Large intestine (tissue), 3 donors: ENCODE results near the gene PIGQ. TPM values are rescaled to one million over a fixed set of nuclear protein-coding genes. Genes with fewer than 3 reads are reported as not detected.

Source experiments
- DNase-seq, 2 donors: peaks; one replicate each; pipeline versions ENCODE4 v3.0.0 to v3.0.0-alpha.2; 2013
- H3K27ac ChIP-seq: one replicate; pipeline ENCODE4 v1.5.1; 2013; ENCODE audit warnings: low read length
- H3K27me3 ChIP-seq: 2 replicates; pipeline ENCODE4 v1.6.1; 2013; ENCODE audit warnings: low read length; ENCODE audit not compliant: control insufficient read depth, insufficient read depth
- H3K36me3 ChIP-seq: 2 replicates; pipeline ENCODE4 v1.6.1; 2013; ENCODE audit warnings: low read length; ENCODE audit not compliant: control insufficient read depth, insufficient read depth
- H3K4me1 ChIP-seq: one replicate; pipeline ENCODE4 v1.6.1; 2013; ENCODE audit warnings: low read length; ENCODE audit not compliant: control insufficient read depth, insufficient read depth
- H3K4me3 ChIP-seq: one replicate; pipeline ENCODE4 v1.5.1; 2013; ENCODE audit warnings: low read length
- H3K9me3 ChIP-seq: one replicate; pipeline ENCODE4 v1.6.1; 2013; ENCODE audit warnings: mild to moderate bottlenecking, low read depth, low read length, moderate library complexity; ENCODE audit not compliant: control insufficient read depth
- WGBS: methylation state at CpG from one replicate; pipeline ENCODE4 v1.1.5; 2013; ENCODE audit warnings: low lambda C conversion rate; ENCODE audit not compliant: insufficient coverage; 5-methylcytosine and 5-hydroxymethylcytosine counted together
- polyA plus RNA-seq: library from polyadenylated mRNA; unstranded; fragments of 120-200 nt; gene quantifications from one replicate; pipeline ENCODE4 v1.2.1, GENCODE V29; 2013

Gene PIGQ
- polyA plus RNA-seq, 1 donor = 23.6 TPM

DNA sequence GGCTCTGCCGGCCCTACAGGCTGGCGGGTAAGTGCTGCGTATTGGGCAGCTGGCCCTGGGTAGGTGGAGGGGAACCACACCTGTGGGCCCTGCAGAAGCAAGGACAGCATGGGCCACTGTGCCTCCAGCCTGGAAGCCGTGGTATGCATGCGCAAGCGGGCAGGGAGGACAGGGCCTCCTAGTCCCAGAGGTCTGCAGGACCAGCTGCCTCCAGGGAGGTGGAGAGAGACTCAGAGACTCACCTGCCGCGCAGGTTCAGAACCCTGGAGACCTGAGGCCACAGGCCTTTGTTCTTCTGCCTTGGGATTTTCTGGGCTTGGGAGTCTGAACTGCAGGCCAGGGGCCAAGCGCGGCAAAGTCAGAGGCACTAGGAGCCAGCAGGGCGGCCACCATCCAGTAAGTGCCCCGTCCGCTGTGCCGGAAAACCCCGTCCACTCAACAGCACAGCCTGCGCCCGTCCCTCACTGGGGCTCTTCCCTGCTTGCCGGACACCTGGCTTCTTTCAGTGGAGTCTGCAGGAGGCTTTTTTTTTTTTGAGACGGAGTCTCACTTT lies 11.3 kb downstream of the PIGQ start:
- DNase-seq = no peak
- no peaks in the 10 kb centered on the region for H3K9me3 ChIP-seq
- WGBS = no CpG with 5 or more reads among the region's 19 CpGs
- H3K36me3 ChIP-seq = peaks cover 8% of the 10 kb centered on the region
- no peak overlapping the region for H3K4me3 ChIP-seq
- no peak overlapping the region for H3K27ac ChIP-seq
- peaks cover 4% of the 10 kb centered on the region for H3K4me1 ChIP-seq
- H3K27me3 ChIP-seq = peaks cover 3% of the 10 kb centered on the region

DNA sequence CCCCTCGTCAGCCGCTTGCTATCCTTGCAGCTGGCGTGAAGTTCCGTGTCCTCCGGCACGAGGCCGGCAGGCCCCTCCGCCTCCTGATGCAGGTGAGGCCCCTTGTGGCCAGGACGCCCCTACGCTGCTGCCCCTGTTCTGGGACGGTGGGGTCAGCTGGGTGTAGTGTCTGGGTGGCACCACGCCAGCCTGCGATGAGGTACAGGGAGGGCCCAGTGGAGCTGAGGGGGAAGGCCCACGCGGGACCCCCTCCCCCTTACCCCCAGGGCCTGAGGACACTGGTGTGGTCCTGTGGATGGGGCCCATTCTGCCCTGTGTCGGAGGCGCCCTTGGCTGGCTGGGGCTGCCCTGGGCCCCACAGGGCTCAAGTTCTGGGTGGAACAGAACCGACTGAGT lies 12.4 kb downstream of the PIGQ start:
- peaks cover 5% of the 10 kb centered on the region for H3K36me3 ChIP-seq
- no peak overlapping the region for H3K4me3 ChIP-seq
- H3K9me3 ChIP-seq = no peaks in the 10 kb centered on the region
- no peak overlapping the region for H3K27ac ChIP-seq
- WGBS = no CpG with 5 or more reads among the region's 18 CpGs
- peaks cover 4% of the 10 kb centered on the region for H3K4me1 ChIP-seq
- DNase-seq = no peak
- peaks cover 3% of the 10 kb centered on the region for H3K27me3 ChIP-seq

DNA sequence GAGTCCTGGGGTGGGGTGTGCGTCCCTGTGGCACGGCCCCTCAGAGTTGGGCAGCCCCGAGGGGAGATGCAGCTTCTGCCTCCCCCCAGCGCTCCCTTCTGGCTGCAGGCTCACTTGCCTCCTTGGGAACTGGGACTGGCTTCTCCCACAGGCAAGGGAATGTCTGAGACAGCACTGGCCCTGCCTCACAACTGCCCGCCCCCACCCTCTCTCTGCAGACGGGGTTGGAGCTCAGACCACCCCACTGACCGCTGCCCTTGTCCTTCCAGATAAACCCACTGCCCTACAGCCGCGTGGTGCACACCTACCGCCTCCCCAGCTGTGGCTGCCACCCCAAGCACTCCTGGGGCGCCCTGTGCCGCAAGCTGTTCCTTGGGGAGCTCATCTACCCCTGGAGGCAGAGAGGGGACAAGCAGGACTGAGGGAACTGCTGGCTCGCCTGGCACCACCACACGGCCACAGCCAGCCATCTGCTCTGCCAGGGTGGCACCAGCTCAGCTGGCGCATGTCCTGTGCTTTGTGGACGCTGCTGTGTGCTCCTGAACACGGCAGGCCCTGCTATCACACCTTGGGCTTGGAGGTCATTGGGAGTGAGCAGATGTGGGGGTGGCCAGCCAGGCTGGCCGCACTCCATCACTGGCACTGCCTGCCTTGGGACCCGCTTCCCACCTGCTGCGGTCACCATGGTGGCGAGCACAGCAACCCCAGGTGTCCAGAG lies 13.0 kb downstream of the PIGQ start:
- Histone ChIP-seq H3K4me3 (no peak overlapping the region), H3K36me3 (peaks cover 5% of the 10 kb centered on the region), H3K27me3 (peaks cover 3% of the 10 kb centered on the region), H3K9me3 (no peaks in the 10 kb centered on the region), H3K4me1 (peaks cover 6% of the 10 kb centered on the region), H3K27ac (no peak overlapping the region)
- no peak for DNase-seq
- no CpG with 5 or more reads among the region's 21 CpGs for WGBS

DNA sequence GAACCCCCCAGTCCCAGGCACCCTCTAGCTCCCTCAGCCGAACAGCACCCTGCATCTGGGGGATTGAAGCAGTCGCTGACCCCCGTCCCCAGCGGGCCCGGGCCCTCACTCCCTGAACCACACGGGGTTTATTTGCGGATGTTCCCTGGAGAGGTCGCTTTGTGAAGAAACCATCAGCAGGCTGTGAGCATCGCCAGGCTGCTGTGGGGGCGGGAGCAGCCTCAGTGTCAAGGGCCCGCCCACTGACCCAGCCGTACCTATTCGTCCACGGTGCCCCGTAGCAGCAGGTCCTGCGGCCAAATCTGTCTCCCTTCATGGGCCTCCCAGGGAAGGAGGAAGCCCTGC lies 13.7 kb downstream of the PIGQ start:
- Histone ChIP-seq H3K36me3 (peaks cover 5% of the 10 kb centered on the region), H3K4me1 (peaks cover 13% of the 10 kb centered on the region), H3K27me3 (peaks cover 3% of the 10 kb centered on the region), H3K27ac (no peak overlapping the region), H3K9me3 (no peaks in the 10 kb centered on the region), H3K4me3 (no peak overlapping the region)
- DNase-seq = no peak
- WGBS = no CpG with 5 or more reads among the region's 16 CpGs

DNA sequence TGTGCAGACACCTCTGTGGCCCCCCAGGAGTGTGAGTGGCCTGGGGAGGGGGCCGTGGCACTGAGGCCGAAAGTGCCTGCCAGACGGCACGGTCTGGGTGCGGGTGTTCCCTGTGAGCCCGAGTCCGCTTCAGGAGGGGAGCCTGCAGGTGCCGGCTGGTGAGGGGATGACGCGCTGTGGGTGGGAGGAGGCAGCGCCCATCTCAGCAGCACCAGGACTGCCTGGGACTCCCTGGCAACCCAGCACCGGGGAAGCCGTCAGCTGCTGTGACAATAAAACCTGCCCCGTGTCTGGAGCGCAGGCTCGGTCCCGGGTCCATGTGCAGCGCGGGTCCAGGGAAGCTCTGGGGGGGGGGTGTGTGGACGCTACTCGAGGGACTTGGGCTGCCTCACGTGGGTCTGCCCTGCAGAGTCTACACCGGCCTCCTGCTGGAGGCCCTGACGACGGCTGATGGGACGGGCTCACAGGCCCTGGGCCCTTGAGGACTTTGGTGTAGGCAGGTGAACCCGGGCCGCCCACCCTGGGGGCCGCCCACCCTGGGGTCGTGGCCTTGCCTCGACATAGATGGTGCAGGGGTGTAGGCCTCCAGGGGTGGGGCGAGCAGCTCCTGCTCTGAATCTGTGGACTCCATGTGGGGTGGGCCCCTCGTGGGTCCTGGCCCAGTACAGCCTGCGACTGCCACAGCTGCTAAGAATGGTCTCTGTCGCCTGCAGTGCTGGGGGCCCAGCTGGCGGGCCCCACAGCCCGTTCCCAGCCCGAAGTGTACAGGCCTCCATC lies 14.2 kb downstream of the PIGQ start:
- Histone ChIP-seq H3K9me3 (no peaks in the 10 kb centered on the region), H3K4me3 (no peak overlapping the region), H3K4me1 (peaks cover 13% of the 10 kb centered on the region), H3K27me3 (peaks cover 3% of the 10 kb centered on the region), H3K27ac (no peak overlapping the region), H3K36me3 (peaks cover 5% of the 10 kb centered on the region)
- DNase-seq = peak in 1 of 2 donors; percentile 44
- WGBS = no CpG with 5 or more reads among the region's 38 CpGs

DNA sequence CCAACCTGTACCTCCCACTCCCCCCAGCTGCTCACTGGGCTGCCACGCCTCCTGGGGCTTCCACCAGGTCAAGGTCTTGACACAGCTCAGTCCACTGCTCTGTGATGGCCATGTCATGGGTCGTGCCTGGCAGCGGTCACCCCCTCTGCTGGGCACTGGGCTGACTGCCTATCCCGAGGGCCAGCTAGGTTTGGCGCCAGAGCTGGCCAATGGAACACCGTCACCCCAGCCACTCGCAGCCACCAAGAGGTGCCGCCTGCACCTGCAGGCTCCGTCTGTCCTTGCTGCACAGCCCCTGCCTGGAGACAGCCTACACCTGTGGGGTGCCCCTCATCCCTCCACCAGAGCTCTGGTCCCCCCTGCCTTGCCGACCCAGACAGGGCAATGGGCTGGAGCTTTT lies 15.6 kb downstream of the PIGQ start:
- H3K4me3 ChIP-seq = no peak overlapping the region
- no CpG with 5 or more reads among the region's 10 CpGs for WGBS
- H3K4me1 ChIP-seq = peaks cover 13% of the 10 kb centered on the region
- peaks cover 3% of the 10 kb centered on the region for H3K27me3 ChIP-seq
- H3K36me3 ChIP-seq = peaks cover 3% of the 10 kb centered on the region
- DNase-seq = no peak
- no peak overlapping the region for H3K27ac ChIP-seq
- no peaks in the 10 kb centered on the region for H3K9me3 ChIP-seq

DNA sequence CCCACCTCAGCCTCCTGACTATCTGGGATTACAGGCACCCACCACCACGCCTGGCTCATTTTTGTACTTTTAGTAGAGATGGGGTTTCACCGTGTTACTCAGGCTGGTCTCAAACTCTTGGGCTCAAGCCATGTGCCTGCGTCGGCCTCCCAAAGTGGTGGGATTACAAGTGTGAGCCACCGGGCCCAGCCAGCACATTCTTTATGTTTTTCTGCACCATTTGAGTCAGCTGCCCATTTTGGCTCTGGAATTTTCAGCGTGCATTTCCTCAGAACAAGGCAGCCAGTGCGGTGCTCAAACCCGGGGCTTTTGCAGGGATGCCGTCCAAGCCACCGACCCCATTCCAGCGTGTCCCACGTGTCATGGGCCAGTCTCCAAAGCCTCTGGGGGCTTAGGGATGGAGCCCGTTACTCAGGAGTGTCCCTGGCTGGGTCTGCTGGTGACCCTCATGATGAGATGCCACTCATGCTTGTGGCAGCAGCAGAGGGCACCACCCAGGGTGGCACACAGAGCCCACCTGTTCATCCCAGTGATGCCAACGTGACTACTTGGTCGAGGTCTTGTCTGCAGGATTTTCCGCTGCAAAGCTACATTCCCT lies 16.4 kb downstream of the PIGQ start:
- Histone ChIP-seq H3K9me3 (no peaks in the 10 kb centered on the region), H3K36me3 (no peaks in the 10 kb centered on the region), H3K27ac (no peak overlapping the region), H3K4me3 (no peak overlapping the region), H3K4me1 (peaks cover 14% of the 10 kb centered on the region), H3K27me3 (peaks cover 3% of the 10 kb centered on the region)
- DNase-seq = no peak
- WGBS = no CpG with 5 or more reads among the region's 16 CpGs

DNA sequence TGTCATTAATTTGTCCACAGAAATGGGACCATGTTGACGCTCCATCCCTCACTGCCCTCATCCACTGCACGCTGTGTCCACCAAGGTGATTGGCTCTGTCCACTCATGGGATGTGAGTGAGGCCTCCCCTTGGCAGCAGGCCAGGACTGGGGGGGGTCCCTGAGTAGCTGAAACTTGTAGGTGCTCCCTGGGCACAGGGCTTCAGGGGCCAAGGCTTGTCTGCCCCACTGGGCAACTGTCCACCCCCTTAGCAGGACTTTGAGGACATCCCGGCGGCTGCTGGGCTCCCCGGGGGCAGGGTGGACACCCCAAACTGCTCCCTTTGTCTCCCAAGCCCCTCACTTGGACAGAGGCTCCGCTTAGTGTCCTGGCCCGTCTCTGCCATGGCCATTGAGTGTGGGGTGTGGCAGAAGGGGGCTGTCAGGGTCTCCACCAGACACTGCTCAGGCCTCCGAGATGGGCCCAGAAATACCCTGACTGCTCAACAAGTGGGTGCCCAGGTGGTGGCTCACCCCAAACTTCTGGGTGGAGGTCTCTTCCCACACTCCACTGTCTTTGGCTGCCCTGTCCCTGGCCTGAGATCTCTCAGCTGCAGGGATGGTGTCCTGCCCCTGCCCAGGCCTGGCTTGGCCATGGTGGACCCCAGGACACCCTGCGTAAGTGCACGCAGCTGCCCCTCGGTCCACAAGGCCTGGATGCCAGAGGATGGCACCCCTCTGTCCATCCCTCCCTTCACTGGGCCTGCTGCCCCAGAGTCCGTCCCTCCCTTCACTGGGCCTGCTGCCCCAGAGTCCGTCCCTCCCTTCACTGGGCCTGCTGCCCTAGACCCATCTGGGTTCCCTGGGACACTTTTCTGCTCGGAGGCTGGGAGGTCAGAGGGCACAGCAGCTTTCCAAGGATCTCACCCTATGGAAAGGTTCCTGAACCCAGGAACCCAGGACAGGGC lies 17.1 kb downstream of the PIGQ start:
- Histone ChIP-seq H3K27me3 (peaks cover 3% of the 10 kb centered on the region), H3K4me1 (peaks cover 21% of the 10 kb centered on the region), H3K27ac (no peak overlapping the region), H3K4me3 (no peak overlapping the region), H3K9me3 (no peaks in the 10 kb centered on the region), H3K36me3 (no peaks in the 10 kb centered on the region)
- no CpG with 5 or more reads among the region's 14 CpGs for WGBS
- DNase-seq = no peak

DNA sequence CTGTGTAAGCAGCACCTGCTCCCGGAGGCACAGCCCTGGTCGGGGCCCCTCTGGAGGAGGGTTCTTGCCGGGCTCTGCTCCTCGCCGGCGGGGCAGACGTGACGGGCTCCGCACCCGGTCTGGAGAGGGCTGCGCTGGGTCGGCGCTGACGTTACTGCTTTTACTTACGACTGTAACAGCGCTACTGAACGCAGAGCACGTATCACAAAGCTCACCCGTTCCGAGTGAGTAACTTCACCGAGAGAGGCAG lies 18.8 kb downstream of the PIGQ start:
- DNase-seq = peak; percentile 68 to 79
- WGBS = no CpG with 5 or more reads among the region's 21 CpGs
- peaks cover 37% of the 10 kb centered on the region for H3K4me1 ChIP-seq

More for the DNA sequence above, 18.8 kb downstream of the PIGQ start:
- H3K9me3 ChIP-seq = no peaks in the 10 kb centered on the region
- H3K4me3 ChIP-seq = peak overlapping the region; percentile 86
- H3K36me3 ChIP-seq = no peaks in the 10 kb centered on the region
- H3K27ac ChIP-seq = peak overlapping the region; percentile 96
- peaks cover 3% of the 10 kb centered on the region for H3K27me3 ChIP-seq
